HG03045 (cell line): ENCODE data around the gene MEIOB.
"Not testable (repeated sequence)": the region's sequence is repeated elsewhere in the genome, so short reads cannot be mapped to it uniquely, and the experiment has no call there.

Source experiments
- ATAC-seq: cut with Tn5 transposase; IDR thresholded peaks from one replicate; pipeline ENCODE4 v1.9.1; 2021; ENCODE audit warnings: mild to moderate bottlenecking, moderate library complexity; ENCODE audit not compliant: unreplicated experiment

MEIOB gene

GRCh38 chr16:1908184-1908583 is 36.2 kb upstream of the MEIOB start:
- no peak for ATAC-seq

DNA sequence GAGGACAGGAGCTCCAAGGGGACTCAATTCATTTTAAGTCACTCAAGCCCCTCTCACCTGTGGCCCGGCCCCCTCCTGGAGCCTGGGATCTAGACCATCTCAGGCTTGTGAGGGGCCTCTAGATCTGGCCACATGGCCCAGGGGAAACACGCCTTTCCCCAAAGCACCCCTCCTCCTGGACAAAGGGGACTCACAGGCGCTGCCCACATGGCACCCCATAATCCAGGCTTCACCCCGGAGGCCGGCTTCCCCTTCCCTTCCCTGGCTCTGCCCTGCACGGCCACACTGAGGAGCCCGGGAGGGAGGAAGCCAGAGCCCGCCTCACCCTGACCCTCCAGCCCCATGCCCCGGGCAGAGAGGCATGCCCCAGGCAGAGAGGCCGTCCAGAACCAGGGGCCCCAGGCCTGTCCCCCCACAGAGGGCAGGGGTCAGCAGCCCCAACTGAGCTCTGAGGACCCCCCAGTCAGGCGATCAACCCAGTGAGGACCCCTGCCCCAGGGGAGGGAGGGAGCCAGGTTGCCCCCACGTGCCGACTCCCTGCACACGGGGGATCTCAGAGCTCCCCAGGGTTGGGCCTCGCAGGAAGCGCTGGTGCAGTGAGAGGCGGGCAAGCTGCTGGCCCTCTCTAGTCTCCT is 35.4 kb upstream of the MEIOB start:
- ATAC-seq: no peak

- no peak for ATAC-seq
Observed at GRCh38 chr16:1906846-1907165, 34.8 kb upstream of the MEIOB start.

DNA sequence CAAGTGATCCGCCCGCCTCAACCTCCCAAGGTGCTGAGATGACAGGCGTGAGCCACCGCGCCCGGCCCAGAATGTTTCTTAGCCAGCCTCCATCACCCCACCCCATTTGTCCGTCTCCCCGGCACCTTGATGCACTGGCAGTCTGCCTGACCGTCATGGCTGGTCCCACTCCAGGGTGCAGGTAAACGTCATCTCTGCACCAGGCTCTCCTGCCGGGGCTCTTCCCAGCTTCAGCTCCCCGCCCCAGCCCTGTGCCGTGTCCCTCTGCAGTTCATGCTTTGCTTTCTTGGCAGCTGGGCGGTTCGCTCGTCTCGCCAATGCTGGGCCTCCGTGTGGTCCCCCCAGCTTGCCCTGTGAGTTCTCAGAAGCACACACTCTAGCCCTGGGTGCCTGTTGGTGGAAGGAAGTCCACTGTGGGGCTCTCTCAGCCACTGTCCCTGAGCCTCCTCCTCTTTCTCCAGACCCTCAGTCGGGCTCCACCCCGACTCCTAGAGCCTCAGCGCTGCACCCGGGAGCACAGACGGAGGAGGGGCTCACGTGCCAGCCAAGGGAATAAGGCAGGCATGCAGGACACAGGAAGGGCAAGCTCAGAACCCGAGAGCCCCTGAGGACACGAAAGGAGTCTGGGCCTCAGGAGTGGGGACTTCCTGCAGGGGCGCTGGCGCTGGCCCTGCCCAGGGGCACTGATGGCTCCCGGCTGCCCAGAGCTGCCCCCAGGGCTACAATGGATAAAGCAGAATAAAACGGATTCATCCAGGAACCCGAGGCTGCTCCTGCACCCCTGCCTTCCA is 34.3 kb upstream of the MEIOB start:
- no peak for ATAC-seq

GRCh38 chr16:1903845-1904840 is 32.2 kb upstream of the MEIOB start:
- ATAC-seq: no peak

DNA sequence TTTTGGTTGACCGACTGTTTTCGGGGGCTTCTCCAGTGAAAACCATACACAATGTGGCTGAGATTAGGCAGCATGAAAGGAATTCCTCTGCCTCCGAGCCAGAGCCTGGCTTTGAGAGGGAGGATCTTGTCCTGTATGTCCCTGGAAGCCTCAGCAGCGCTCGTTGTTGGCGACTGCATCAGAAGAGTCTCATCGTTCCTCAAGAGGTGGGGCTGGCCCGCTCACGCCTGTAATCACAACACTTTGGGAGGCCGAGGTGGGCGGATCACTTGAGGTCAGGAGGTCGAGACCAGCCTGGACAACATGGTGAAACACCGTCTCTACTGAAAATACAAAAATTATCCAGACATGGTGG is 31.2 kb upstream of the MEIOB start:
- ATAC-seq: no peak

- ATAC-seq: no peak
Observed at GRCh38 chr16:1902547-1903219, 30.7 kb upstream of the MEIOB start.

DNA sequence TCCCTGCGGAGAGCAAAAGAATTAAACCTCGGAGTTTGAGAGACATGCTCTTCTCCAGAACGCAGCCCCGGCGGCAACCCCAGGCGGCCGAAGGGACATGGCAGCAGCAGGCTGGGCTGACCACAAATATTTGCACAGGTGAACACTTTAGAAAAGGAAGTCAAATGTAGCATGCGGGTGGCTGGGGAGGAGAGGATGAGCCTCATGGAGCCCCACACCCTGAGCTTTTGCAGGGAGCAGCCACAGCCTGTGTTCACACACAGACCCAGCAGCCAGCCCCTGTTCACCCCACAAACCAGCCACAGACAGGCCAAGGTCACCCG is 28.4 kb upstream of the MEIOB start:
- ATAC-seq: no peak

DNA sequence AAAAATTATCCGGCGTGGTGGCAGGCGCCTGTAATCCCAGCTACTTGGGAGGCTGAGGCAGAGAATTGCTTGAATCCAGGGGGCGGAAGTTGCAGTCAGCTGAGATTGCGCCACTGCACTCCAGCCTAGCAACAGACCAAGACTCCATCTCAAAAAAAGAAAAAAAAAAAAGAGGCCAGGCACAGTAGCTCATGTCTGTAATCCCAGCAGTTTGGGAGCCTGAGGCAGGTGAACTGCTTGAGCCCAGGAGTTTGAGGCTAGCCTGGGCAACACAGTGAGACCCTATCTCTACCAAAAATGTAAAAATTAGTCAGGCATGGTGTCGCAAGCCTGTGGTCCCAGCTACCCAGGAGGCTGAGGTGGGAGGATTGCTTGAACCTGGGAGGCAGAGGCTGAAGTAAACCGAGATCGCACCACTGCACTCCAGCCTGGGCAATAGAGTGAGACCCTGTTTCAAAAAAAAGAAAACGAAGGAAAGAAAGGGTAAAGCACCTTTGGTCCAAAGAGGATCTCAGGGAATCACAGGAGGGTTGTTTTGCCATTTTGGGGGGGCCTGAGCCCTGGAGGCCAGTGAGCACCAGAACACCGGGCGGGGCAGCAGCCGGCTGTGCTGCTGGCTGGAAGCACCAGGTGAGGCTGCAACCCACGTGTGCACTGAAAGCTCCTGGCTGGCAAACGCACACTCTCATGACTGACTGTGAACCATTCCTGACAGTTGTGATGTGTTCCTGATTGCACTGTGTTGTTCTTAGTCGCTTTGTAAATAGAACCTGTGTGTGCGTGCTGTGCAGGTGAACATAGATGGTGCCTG is 27.9 kb upstream of the MEIOB start:
- ATAC-seq: no peak

GRCh38 chr16:1897692-1898091 is 25.7 kb upstream of the MEIOB start:
- not testable (repeated sequence) for ATAC-seq

DNA sequence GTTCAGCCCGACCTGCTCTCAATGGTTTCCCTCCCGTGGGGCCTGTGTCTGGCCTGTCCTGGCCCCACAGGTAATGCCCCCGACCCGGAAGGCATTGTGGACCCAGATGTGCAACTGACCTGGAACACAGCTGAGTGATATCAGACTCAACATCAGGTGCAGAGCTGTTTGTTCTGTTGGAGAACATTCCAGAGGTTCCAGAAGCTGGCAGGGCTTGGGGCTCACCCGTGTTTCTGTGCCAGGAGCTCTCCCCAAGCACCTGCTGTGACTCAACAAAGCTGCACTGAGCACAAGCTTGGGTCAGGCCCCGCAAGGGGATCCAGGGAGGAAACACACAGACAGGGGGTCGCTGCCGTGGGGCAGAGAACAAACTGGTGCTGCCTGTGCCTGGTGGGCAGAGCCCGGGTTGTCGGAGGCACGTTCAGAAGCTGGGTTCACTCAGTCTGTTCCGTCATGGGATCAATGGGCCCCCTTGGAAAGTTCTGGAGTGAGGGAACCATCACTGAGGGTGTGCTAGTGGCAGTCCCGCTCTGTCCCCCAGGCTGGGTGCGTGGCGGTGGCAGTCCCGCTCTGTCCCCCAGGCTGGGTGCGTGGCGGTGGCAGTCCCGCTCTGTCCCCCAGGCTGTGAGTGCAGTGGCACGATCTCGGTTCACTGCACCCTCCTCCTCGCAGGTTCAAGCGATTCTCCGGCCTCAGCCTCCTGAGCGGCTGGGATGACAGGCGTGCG is 24.1 kb upstream of the MEIOB start:
- no peak for ATAC-seq

GRCh38 chr16:1895068-1895467 is 23.1 kb upstream of the MEIOB start:
- no peak for ATAC-seq

DNA sequence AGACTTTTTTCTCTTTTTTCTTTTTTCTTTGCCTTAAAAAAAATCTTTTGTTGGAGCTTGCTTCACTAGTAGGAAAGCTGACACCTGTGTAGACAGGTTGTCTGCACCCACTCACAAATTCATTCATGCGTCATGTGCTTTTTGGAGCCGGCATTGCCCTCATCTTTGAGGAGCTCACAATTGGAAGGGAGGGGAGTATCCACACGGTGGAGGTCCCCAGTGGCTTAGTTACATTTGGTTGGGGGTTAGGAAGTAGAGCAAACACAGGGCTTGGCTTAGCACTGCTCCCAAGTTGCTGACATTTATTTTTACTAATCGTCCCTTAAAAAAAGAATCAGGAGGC is 18.7 kb upstream of the MEIOB start:
- ATAC-seq: no peak

DNA sequence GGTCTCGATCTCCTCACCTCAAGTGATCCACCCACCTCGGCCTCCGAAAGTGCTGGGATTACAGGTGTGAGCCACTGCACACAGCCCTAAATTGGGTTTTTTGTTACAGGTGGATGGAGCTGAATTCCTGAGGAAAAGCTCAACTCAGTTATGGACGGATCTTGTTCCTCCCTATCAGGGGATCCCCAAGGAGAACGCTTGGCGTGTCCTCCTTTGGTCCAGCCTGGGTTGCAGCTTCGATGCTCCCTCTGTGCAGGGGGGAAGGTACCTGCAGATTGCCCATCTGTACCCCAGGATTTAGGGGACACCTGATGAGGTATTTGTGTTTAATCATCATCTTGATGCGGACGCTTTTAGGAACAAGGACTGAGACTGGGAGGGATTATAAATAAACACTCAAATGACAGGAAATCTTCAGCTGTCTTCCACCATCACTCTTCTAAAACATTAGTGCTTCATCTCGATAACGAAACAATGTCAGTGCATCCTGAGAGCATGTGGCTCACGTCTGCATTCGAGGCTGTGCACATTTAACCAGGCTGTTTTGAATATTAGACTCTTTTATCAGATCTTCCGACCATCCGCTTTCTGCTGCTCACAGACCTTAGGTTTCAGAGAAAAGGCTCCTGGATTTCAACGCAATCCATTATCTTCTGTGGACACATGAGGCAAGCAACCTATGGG is 18.2 kb upstream of the MEIOB start:
- no peak for ATAC-seq

DNA sequence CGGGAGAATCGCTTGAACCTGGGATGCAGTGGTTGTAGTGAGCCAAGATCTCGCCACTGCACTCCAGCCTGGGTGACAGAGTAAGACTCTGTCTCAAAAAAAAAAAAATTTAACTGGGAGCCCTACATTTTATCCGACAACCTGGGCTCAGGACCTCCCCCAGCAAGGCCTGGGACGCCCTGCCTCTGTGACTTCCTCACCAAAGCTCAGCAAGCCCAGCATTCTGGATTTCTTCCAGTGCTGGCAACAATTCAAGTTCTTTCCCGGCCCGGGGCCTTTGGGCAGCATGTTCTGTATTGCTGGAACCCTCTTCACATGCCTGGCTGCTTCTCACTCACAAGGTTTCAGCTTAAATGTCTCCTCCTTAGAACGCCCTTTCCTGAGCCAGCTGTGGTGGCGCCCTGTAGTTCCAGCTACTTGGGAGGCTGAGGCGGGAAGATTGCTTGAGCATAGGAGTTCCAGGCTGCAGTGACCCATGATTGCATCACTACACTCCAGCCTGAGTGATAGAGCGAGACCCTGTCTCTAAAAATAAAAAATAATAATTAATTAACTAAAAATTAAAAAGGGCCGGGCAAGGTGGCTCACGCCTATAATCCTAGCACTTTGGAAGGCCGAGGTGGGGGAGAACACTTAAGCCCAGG is 15.9 kb upstream of the MEIOB start:
- ATAC-seq: no peak

DNA sequence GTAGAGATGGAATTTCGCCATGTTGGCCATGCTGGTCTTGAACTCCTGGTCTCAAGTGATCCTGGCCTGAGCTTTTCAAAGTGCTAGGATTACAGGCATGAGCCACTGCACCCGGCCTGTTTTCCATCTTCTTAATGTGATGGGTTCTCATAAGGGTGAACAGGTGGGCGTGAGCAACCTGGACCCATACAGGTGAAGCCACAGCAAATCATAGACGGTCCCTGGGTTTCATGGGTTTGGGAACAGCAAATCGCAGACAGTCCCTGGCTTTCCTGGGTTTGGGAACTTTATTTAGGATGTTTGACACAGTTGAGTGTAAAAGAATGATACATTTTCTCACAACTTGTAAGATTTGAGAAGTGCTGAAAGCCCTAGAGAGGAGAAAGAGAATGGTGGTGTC is 12.9 kb upstream of the MEIOB start:
- no peak for ATAC-seq

GRCh38 chr16:1884155-1884760 is 12.3 kb upstream of the MEIOB start:
- ATAC-seq: no peak

- not testable (repeated sequence) for ATAC-seq
Observed at GRCh38 chr16:1881172-1881571, 9.2 kb upstream of the MEIOB start.
